ENCODE measurements around the gene GORASP2. TPM values are rescaled to one million over a fixed set of nuclear protein-coding genes. Genes with fewer than 3 reads are reported as not detected.

Gene GORASP2
- total and polyA plus RNA-seq, 2 experiments from 2014 or later = 44.5 to 45.2 TPM

DNA sequence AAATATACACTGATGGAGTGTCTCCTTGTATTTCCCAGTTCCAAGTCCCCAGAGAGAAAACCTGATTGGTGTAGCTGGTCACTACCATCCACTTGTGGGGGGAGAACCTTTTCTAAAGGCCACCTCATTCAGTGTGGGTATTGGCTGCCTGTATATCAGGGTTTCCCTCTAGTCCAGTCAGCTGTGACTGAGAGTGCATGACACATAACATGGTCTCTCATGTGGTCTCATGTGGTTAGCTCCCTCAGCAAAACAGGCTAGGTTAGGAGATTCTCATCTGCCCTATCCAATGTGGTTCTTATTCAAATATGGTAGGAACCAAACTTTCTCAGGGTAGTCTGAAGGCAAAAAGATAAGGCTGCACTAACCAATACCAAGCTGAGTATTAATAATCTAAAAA is 4.1 kb upstream of the GORASP2 start:
- Histone ChIP-seq H2AFZ (no peak overlapping the region), H3K79me2 (replicated peaks; ENCODE audit: insufficient read depth) (peaks cover 5% of the 10 kb centered on the region), H3K4me3 (no peak overlapping the region), H3K27ac (ENCODE audit: low read depth) (no peak overlapping the region), H4K20me1 (replicated peaks; ENCODE audit: insufficient read depth) (no peaks in the 10 kb centered on the region; the same call in 1 of the 2 replicates), H3K36me3 (ENCODE audit: insufficient read depth) (no peaks in the 10 kb centered on the region), H3K4me1 (ENCODE audit: insufficient read depth) (no peaks in the 10 kb centered on the region; the same call in 1 of the 2 replicates), H3K9me2 (ENCODE audit: insufficient read depth) (peaks cover 12% of the 10 kb centered on the region; the same call in 1 of the 2 replicates), H3K27me3 (ENCODE audit: insufficient read depth) (no peaks in the 10 kb centered on the region), H3K4me2 (no peak overlapping the region), H3F3A (replicated peaks; ENCODE audit: low read depth) (peaks cover 13% of the 10 kb centered on the region; the same call in 1 of the 2 replicates)
- TF ChIP-seq ZNF331 (CRISPR knock-in tag; IDR thresholded peaks at IDR 0.05; ENCODE audit: low read depth) (no peak), REST (IDR thresholded peaks at IDR 0.05; ENCODE audit: unreplicated experiment) (no peak), CREB1 (CRISPR knock-in tag; IDR thresholded peaks at IDR 0.05; ENCODE audit: low read depth) (no peak), NANOG (IDR thresholded peaks at IDR 0.05; ENCODE audit: borderline replicate concordance) (no peak), EZH2phosphoT487 (IDR thresholded peaks at IDR 0.05; ENCODE audit: unreplicated experiment) (no peak), EZH2 (IDR thresholded peaks at IDR 0.05; ENCODE audit: low read depth, unreplicated experiment) (no peak), ZNF114 (CRISPR knock-in tag; IDR thresholded peaks at IDR 0.05) (no peak), ETS1 (IDR thresholded peaks at IDR 0.05) (no peak), STAT1 (IDR thresholded peaks at IDR 0.05; ENCODE audit: unreplicated experiment) (no peak)
- TF ChIP-seq, protein P1, sequence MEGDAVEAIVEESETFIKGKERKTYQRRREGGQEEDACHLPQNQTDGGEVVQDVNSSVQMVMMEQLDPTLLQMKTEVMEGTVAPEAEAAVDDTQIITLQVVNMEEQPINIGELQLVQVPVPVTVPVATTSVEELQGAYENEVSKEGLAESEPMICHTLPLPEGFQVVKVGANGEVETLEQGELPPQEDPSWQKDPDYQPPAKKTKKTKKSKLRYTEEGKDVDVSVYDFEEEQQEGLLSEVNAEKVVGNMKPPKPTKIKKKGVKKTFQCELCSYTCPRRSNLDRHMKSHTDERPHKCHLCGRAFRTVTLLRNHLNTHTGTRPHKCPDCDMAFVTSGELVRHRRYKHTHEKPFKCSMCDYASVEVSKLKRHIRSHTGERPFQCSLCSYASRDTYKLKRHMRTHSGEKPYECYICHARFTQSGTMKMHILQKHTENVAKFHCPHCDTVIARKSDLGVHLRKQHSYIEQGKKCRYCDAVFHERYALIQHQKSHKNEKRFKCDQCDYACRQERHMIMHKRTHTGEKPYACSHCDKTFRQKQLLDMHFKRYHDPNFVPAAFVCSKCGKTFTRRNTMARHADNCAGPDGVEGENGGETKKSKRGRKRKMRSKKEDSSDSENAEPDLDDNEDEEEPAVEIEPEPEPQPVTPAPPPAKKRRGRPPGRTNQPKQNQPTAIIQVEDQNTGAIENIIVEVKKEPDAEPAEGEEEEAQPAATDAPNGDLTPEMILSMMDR (conservative IDR thresholded peaks at IDR 0.05; ENCODE audit: low read depth in 2 of 2) = no peak
- ATAC-seq (no peak), DNase-seq (ENCODE audit: low spot score) (no peak)
- H3K4me1 Mint-ChIP-seq = peaks cover 8% of the 10 kb centered on the region
- H3K27ac Mint-ChIP-seq = no peak overlapping the region
- no peak overlapping the region for H3K4me3 Mint-ChIP-seq
- peaks cover 20% of the 10 kb centered on the region for H3K27me3 Mint-ChIP-seq (ENCODE audit: insufficient read depth, low read depth, poor library complexity)
- peaks cover 64% of the 10 kb centered on the region for H3K9me3 Mint-ChIP-seq
- H3K36me3 Mint-ChIP-seq (ENCODE audit: low read depth) = peaks cover 58% of the 10 kb centered on the region
